HG03354 (cell line): ENCODE measurements around the gene GPC2.
"Not testable (repeated sequence)": the region's sequence is repeated elsewhere in the genome, so short reads cannot be mapped to it uniquely, and the experiment has no call there.

Source experiments
- ATAC-seq: cut with Tn5 transposase; IDR thresholded peaks from one replicate; pipeline ENCODE4 v1.9.1; 2021; ENCODE audit warnings: mild to moderate bottlenecking; ENCODE audit not compliant: unreplicated experiment, poor library complexity, severe bottlenecking

GPC2 gene

GRCh38 chr7:100177045-100178001, at the start of gene GPC2, which contains the start of gene STAG3:
Gene GPC2, minus strand, starts transcription at chr7:100177381. Its CDS starts 182 bp downstream, at chr7:100177199.
Gene STAG3, plus strand, starts transcription at chr7:100177918. Its CDS starts 2,639 bp downstream, at chr7:100180557.
- ATAC-seq = peak; percentile 89

GRCh38 chr7:100224891-100225290, 47.7 kb upstream of the GPC2 start:
- not testable (repeated sequence) for ATAC-seq

- ATAC-seq = not testable (repeated sequence)
Observed at GRCh38 chr7:100223376-100223927, 46.3 kb upstream of the GPC2 start.

- ATAC-seq = no peak
Observed at GRCh38 chr7:100222445-100223132, 45.4 kb upstream of the GPC2 start.

- no peak for ATAC-seq
Observed at GRCh38 chr7:100221767-100222444, 44.7 kb upstream of the GPC2 start.

- ATAC-seq = peak; percentile 62
Observed at GRCh38 chr7:100221231-100221718, 44.1 kb upstream of the GPC2 start.

GRCh38 chr7:100220586-100221230, 43.5 kb upstream of the GPC2 start:
- no peak for ATAC-seq

- ATAC-seq = not testable (repeated sequence)
Observed at GRCh38 chr7:100219801-100220585, 42.8 kb upstream of the GPC2 start, which contains the start of gene PVRIG. Gene PVRIG, plus strand, starts transcription at chr7:100219949. Its CDS starts 22 bp downstream, at chr7:100219971.

GRCh38 chr7:100219271-100219737, 42.1 kb upstream of the GPC2 start:
- no peak for ATAC-seq

GRCh38 chr7:100217934-100218333, 40.8 kb upstream of the GPC2 start:
- peak; percentile 18 for ATAC-seq

- no peak for ATAC-seq
Observed at GRCh38 chr7:100215895-100216294, 38.7 kb upstream of the GPC2 start.

GRCh38 chr7:100214356-100214755, 37.2 kb upstream of the GPC2 start:
- not testable (repeated sequence) for ATAC-seq

GRCh38 chr7:100213672-100214071, 36.5 kb upstream of the GPC2 start:
- no peak for ATAC-seq

GRCh38 chr7:100212631-100213286, 35.6 kb upstream of the GPC2 start:
- no peak for ATAC-seq

- ATAC-seq = peak; percentile 49
Observed at GRCh38 chr7:100211342-100211780, 34.2 kb upstream of the GPC2 start.

- ATAC-seq = no peak
Observed at GRCh38 chr7:100210805-100211204, 33.6 kb upstream of the GPC2 start.

GRCh38 chr7:100209493-100209892, 32.3 kb upstream of the GPC2 start:
- no peak for ATAC-seq
